Endothelial cell of umbilical vein (primary cell): ENCODE results near the gene FAM237A. TPM values are rescaled to one million over a fixed set of nuclear protein-coding genes. Genes with fewer than 3 reads are reported as not detected.

ENCODE experiments used
- BruUV-seq: library from RNA; stranded (reverse); fragments of 400-500 nt; replicated peaks from 2 replicates; lab custom pipeline; 2021; lab: Mats Ljungman, UMichigan
- CTCF ChIA-PET: fragments of 300-600, 350-600 bp; sonication (Branson Sonifier 250); formaldehyde crosslinking; loops from one replicate; lab custom pipeline; 2021; ENCODE audit warnings: antibody characterized with exemption, inconsistent platforms; lab: Charles Lee
- POLR2A ChIA-PET: fragments of 300-600, 350-600 bp; sonication (Branson Sonifier 250); formaldehyde crosslinking; loops from one replicate; lab custom pipeline; 2021; ENCODE audit warnings: antibody characterized with exemption, inconsistent platforms; lab: Charles Lee
- DNase-seq: peaks from one replicate; pipeline ENCODE4 v3.0.0-alpha.2; 2011; ENCODE audit warnings: low read depth, low spot score
- FAIRE-seq: peaks from 2 replicates; lab custom pipeline; 2011; peaks lifted over from hg19 to GRCh38; lab: Jason Lieb, UNC
- H2AFZ ChIP-seq: 2 replicates; pipeline ENCODE4 v1.6.0; 2012; ENCODE audit warnings: low read depth, low read length, control low read depth, inconsistent platforms
- H3K27ac ChIP-seq: 2 replicates; pipeline ENCODE4 v1.5.1; 2011; ENCODE audit warnings: low read depth, mild to moderate bottlenecking, control low read depth, low read length, moderate library complexity; ENCODE audit not compliant: insufficient read depth
- H3K27me3 ChIP-seq, 2 experiments: 2 replicates each; pipeline versions ENCODE4 v1.6.0 to v1.6.1; 2011; ENCODE audit warnings: low read length in 2 of 2, mixed read lengths in 1 of 2; ENCODE audit not compliant: control insufficient read depth in 2 of 2, insufficient read depth in 2 of 2
- H3K36me3 ChIP-seq, 2 experiments: 2 replicates in 1 of 2; 3 replicates in 1 of 2; pipeline ENCODE4 v1.5.1; 2011; ENCODE audit warnings: low read length in 2 of 2, mild to moderate bottlenecking in 1 of 2, moderate library complexity in 1 of 2; ENCODE audit not compliant: control insufficient read depth in 2 of 2, insufficient read depth in 2 of 2; ENCODE audit errors: extremely low read depth in 1 of 2
- H3K4me1 ChIP-seq: 3 replicates; pipeline ENCODE4 v1.5.1; 2011; ENCODE audit warnings: mild to moderate bottlenecking, low read length; ENCODE audit not compliant: control insufficient read depth, insufficient read depth; ENCODE audit errors: extremely low read depth
- H3K4me2 ChIP-seq: 2 replicates; pipeline ENCODE4 v1.6.1; 2011; ENCODE audit warnings: low read length, control low read depth, mixed read lengths; ENCODE audit not compliant: insufficient read depth
- H3K4me3 ChIP-seq, 3 experiments: fragments of 200-600 bp in 1 of 3; sonication (generic), shearing (Covaris generic) in 1 of 3; replicated peaks in 1 of 3; 2 replicates each; pipeline ENCODE4 v1.5.1; 2011 to 2016; ENCODE audit warnings: control low read depth in 3 of 3, low read length in 3 of 3, mild to moderate bottlenecking in 2 of 3, inconsistent platforms in 1 of 3, low read depth in 1 of 3, moderate library complexity in 1 of 3; ENCODE audit not compliant: insufficient read depth in 1 of 3
- H3K79me2 ChIP-seq: 2 replicates; pipeline ENCODE4 v1.6.0; 2012; ENCODE audit warnings: low read length, inconsistent platforms; ENCODE audit not compliant: control insufficient read depth, insufficient read depth
- H3K9ac ChIP-seq: replicated peaks from 2 replicates; pipeline ENCODE3; 2011; ENCODE audit warnings: low read length, control low read depth; ENCODE audit not compliant: insufficient read depth; ENCODE audit errors: extremely low read depth
- H3K9me1 ChIP-seq: replicated peaks from 3 replicates; pipeline ENCODE4 v1.6.0; 2011; ENCODE audit warnings: mild to moderate bottlenecking, low read length; ENCODE audit not compliant: control insufficient read depth, insufficient read depth; ENCODE audit errors: extremely low read depth
- H3K9me3 ChIP-seq: replicated peaks from 2 replicates; pipeline ENCODE4 v1.5.1; 2012; ENCODE audit warnings: low read length, inconsistent platforms; ENCODE audit not compliant: control insufficient read depth, insufficient read depth
- H4K20me1 ChIP-seq: replicated peaks from 2 replicates; pipeline ENCODE3; 2011; ENCODE audit warnings: mild to moderate bottlenecking, low read length; ENCODE audit not compliant: control insufficient read depth, insufficient read depth; ENCODE audit errors: extremely low read depth
- EZH2 ChIP-seq: IDR thresholded peaks from 2 replicates; pipeline ENCODE4 v1.6.1; 2012; ENCODE audit warnings: borderline replicate concordance, low read depth, mild to moderate bottlenecking, moderate library complexity, low read length, inconsistent platforms; ENCODE audit not compliant: severe bottlenecking
- FOS ChIP-seq: IDR thresholded peaks from 2 replicates; pipeline ENCODE4 v1.6.1; 2011; ENCODE audit warnings: mild to moderate bottlenecking, low read length, moderate library complexity, borderline replicate concordance; ENCODE audit not compliant: insufficient read depth
- GATA2 ChIP-seq: IDR thresholded peaks from 2 replicates; pipeline ENCODE4 v1.7.0; 2011; ENCODE audit warnings: low read depth, mild to moderate bottlenecking, moderate library complexity, mixed read lengths, low read length; ENCODE audit not compliant: insufficient read length, insufficient read depth
- JUN ChIP-seq: IDR thresholded peaks from 2 replicates; pipeline ENCODE4 v1.6.1; 2011; ENCODE audit warnings: borderline replicate concordance, low read depth; ENCODE audit not compliant: insufficient read length, insufficient read depth
- MYC ChIP-seq: IDR thresholded peaks from one replicate; pipeline ENCODE4 v1.6.1; 2011; ENCODE audit warnings: mild to moderate bottlenecking, low read depth, low read length
- POLR2A ChIP-seq: IDR thresholded peaks from 2 replicates; pipeline ENCODE4 v1.6.1; 2012; ENCODE audit warnings: low read depth, mild to moderate bottlenecking, control low read depth, low read length
- POLR2AphosphoS5 ChIP-seq: IDR thresholded peaks from 2 replicates; pipeline ENCODE4 v1.6.1; 2012; ENCODE audit warnings: low read depth, mild to moderate bottlenecking, control low read depth, low read length, moderate library complexity; ENCODE audit not compliant: insufficient read depth
- dilution Hi-C: fragments of 300-500 bp; cut with MboI; formaldehyde crosslinking; loops from one replicate; pipeline ENCODE4 v1.15.0; 2019; ENCODE audit warnings: low sequenced_read_pairs; ENCODE audit not compliant: extremely low pct_ligation_motif_present
- intact Hi-C: fragments of 100-400 bp; cut with micrococcal nuclease; formaldehyde crosslinking; loops from one replicate; pipeline ENCODE4 v1.10.0; 2022
- polyA plus RNA-seq, 4 experiments: library from polyadenylated mRNA; depleted of rRNA in 3 of 4; stranded (reverse) in 3 of 4; unstranded in 1 of 4; fragments of >200 nt; gene quantifications; 2 replicates each; pipeline versions ENCODE4 v1.2.1 to v1.2.3, GENCODE V29; 2011 to 2012; ENCODE audit warnings: missing spikeins in 1 of 4
- total RNA-seq: library from RNA; stranded (reverse); gene quantifications from 2 replicates; pipeline ENCODE4 v1.2.3, GENCODE V29; 2021
- TF ChIP-seq, protein P1 (sequence below): IDR thresholded peaks from 2 replicates; pipeline ENCODE4 v1.6.1; 2011; ENCODE audit not compliant: insufficient read depth, insufficient read length
- TF ChIP-seq, protein P2 (sequence below), 2 donors: IDR thresholded peaks; 1 replicate in 1 of 2; 2 replicates in 1 of 2; pipeline ENCODE4 v1.5.1; 2011; ENCODE audit warnings: low read length in 2 of 2, mild to moderate bottlenecking in 2 of 2, moderate library complexity in 2 of 2, control low read depth in 1 of 2, inconsistent platforms in 1 of 2, low read depth in 1 of 2; ENCODE audit not compliant: insufficient read depth in 1 of 2; ENCODE audit errors: extremely low read depth in 1 of 2

FAM237A gene
- total and polyA plus RNA-seq, 2 donors (not counting 3 experiments of a cell fraction or from before 2014, with no cell fraction given), result not detected

DNA sequence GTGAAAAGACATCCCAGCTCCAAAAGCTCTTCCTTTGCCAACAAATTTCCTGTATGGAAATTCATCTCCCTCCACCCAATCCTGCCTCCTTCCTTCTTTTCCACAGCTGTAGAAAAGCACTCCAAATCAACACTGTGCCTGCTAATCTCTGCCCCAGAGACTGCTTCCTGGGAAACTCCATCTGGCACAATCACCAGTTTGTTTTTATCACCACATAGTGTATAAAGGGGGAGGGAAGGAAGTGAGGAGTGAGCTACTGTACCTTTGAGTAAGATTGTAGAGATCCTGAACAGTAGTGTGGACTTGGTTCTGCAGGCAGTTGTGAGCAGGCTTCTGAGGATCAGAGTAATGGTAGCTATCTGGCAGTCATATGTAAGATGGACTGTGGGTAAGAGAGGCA lies 14.7 kb upstream of the FAM237A start:
- dilution Hi-C loops, result no loop called here
- intact Hi-C loops, result no loop called here
- Histone ChIP-seq H3K4me3 (no peak overlapping the region), H3K9me1 (no peaks in the 10 kb centered on the region), H3K9me3 (no peaks in the 10 kb centered on the region), H4K20me1 (no peaks in the 10 kb centered on the region), H3K27me3 (peaks cover 3 to 7% of the 10 kb centered on the region in 2 experiments), H2AFZ (no peak overlapping the region), H3K27ac (no peak overlapping the region), H3K9ac (no peak overlapping the region), H3K4me2 (no peak overlapping the region), H3K79me2 (no peaks in the 10 kb centered on the region), H3K36me3 (no peaks in the 10 kb centered on the region), H3K4me1 (no peaks in the 10 kb centered on the region)
- FAIRE-seq (no peak), DNase-seq (no peak)
- no TSS peak for BruUV-seq
- POLR2A ChIA-PET, result no interaction called here
- TF ChIP-seq, protein P1, sequence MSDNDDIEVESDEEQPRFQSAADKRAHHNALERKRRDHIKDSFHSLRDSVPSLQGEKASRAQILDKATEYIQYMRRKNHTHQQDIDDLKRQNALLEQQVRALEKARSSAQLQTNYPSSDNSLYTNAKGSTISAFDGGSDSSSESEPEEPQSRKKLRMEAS, result no peak
- TF ChIP-seq POLR2A (no peak), JUN (no peak), FOS (no peak), EZH2 (no peak)
- CTCF ChIA-PET, result no interaction called here

DNA sequence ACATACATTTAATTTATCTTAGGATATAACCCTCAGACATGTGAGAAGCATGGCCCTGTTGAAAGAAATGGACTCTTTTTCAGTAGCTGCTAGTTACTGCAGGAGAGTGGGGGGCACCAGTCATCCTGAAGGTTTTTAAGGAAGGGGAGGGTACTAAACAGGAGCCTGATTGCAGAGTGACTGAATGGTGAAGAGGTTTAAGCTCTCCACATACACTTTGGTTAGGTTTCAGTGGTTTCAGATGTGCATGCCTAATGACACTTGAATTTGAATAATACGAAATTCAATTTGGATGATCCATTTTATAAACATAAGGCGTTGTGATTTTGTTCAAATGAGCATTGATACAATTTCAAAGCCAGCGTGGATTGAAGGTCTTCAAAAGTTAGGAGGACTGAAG lies 10.9 kb upstream of the FAM237A start:
- ChIA-PET CTCF (no interaction called here), POLR2A (no interaction called here)
- H3K4me3 ChIP-seq, result no peak overlapping the region
- H3K27me3 ChIP-seq, result peaks cover 3 to 10% of the 10 kb centered on the region in 2 experiments
- H2AFZ ChIP-seq, result no peak overlapping the region
- no peak overlapping the region for H3K27ac ChIP-seq
- no peaks in the 10 kb centered on the region for H3K9me3 ChIP-seq
- H3K4me1 ChIP-seq, result no peaks in the 10 kb centered on the region
- FAIRE-seq, result no peak
- dilution Hi-C loops, result no loop called here
- no peaks in the 10 kb centered on the region for H3K36me3 ChIP-seq
- no TSS peak for BruUV-seq
- H3K9ac ChIP-seq, result no peak overlapping the region
- no peaks in the 10 kb centered on the region for H3K79me2 ChIP-seq
- H3K9me1 ChIP-seq, result no peaks in the 10 kb centered on the region
- TF ChIP-seq POLR2AphosphoS5, result no peak
- TF ChIP-seq GATA2, result no peak
- TF ChIP-seq, protein P1, result no peak
- TF ChIP-seq EZH2, result no peak
- no peak for TF ChIP-seq MYC
- no peak for TF ChIP-seq FOS
- no peak for TF ChIP-seq JUN
- TF ChIP-seq, protein P2, sequence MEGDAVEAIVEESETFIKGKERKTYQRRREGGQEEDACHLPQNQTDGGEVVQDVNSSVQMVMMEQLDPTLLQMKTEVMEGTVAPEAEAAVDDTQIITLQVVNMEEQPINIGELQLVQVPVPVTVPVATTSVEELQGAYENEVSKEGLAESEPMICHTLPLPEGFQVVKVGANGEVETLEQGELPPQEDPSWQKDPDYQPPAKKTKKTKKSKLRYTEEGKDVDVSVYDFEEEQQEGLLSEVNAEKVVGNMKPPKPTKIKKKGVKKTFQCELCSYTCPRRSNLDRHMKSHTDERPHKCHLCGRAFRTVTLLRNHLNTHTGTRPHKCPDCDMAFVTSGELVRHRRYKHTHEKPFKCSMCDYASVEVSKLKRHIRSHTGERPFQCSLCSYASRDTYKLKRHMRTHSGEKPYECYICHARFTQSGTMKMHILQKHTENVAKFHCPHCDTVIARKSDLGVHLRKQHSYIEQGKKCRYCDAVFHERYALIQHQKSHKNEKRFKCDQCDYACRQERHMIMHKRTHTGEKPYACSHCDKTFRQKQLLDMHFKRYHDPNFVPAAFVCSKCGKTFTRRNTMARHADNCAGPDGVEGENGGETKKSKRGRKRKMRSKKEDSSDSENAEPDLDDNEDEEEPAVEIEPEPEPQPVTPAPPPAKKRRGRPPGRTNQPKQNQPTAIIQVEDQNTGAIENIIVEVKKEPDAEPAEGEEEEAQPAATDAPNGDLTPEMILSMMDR (IDR thresholded peaks at IDR 0.05; ENCODE audit: extremely low read depth in 1 of 2, insufficient read depth in 1 of 2, low read depth in 1 of 2, low read length in 2 of 2), result no peak
- no peak for TF ChIP-seq POLR2A
- no peak for DNase-seq
- H3K4me2 ChIP-seq, result no peak overlapping the region
- no peaks in the 10 kb centered on the region for H4K20me1 ChIP-seq
- intact Hi-C loops, result no loop called here
